Fibroblast of lung (primary cell): ENCODE data around the gene KLF16.
"Not testable (repeated sequence)": the region's sequence is repeated elsewhere in the genome, so short reads cannot be mapped to it uniquely, and the experiment has no call there.

Experiments used
- CTCF ChIP-seq, 2 donors: IDR thresholded peaks in 1 of 2; conservative IDR thresholded peaks in 1 of 2; 1 replicate in 1 of 2; 2 replicates in 1 of 2; pipeline ENCODE4 v1.5.1; 2011 to 2012; ENCODE audit warnings: low read length in 2 of 2, control low read depth in 1 of 2, inconsistent platforms in 1 of 2, low read depth in 1 of 2, mild to moderate bottlenecking in 1 of 2
- EZH2 ChIP-seq: IDR thresholded peaks from 2 replicates; pipeline ENCODE4 v1.5.1; 2012; ENCODE audit warnings: low read length, control low read depth, mild to moderate bottlenecking; ENCODE audit errors: missing control alignments

GRCh38 chr19:1877280-1877660 lies 13.9 kb upstream of the KLF16 start:
- TF ChIP-seq CTCF (conservative IDR thresholded peaks at IDR 0.05 in 1 of 2, IDR thresholded peaks at IDR 0.05 in 1 of 2; ENCODE audit: low read depth in 1 of 2, low read length in 2 of 2); EZH2: not testable (repeated sequence)
